NCI-H2029 (cell line): Measurements from ENCODE around the gene ZNF275.
"Not testable (repeated sequence)": the region's sequence is repeated elsewhere in the genome, so short reads cannot be mapped to it uniquely, and the experiment has no call there.

Experiments used
- DNase-seq: peaks from one replicate; lab custom pipeline; 2025; lab: John Stamatoyannopoulos, UW

The ZNF275 gene

GRCh38 chrX:153319295-153320046, 14.5 kb upstream of the ZNF275 start:
- peak; percentile 62 for DNase-seq

- DNase-seq: not testable (repeated sequence)
Observed at GRCh38 chrX:153320047-153320443, 13.9 kb upstream of the ZNF275 start.

GRCh38 chrX:153320555-153321184, 13.3 kb upstream of the ZNF275 start:
- DNase-seq: no peak

GRCh38 chrX:153321381-153322124, 12.4 kb upstream of the ZNF275 start, which contains the start of gene PNMA6F:
Gene PNMA6F (minus strand): TSS chrX:153321767. CDS start chrX:153320674, 1,093 bp downstream.
- no peak for DNase-seq

GRCh38 chrX:153327561-153327960, 6.4 kb upstream of the ZNF275 start:
- DNase-seq: no peak

- DNase-seq: no peak
Observed at GRCh38 chrX:153333266-153333665, 687 bp upstream of the ZNF275 start.

- no peak for DNase-seq
Observed at GRCh38 chrX:153334654-153335295, 822 bp downstream of the ZNF275 start.

- DNase-seq: no peak
Observed at GRCh38 chrX:153336121-153336894, 2.4 kb downstream of the ZNF275 start.

- DNase-seq: no peak
Observed at GRCh38 chrX:153336988-153337387, 3.0 kb downstream of the ZNF275 start.

GRCh38 chrX:153338836-153339235, 4.9 kb downstream of the ZNF275 start:
- no peak for DNase-seq

- no peak for DNase-seq
Observed at GRCh38 chrX:153339662-153340061, 5.7 kb downstream of the ZNF275 start.

- DNase-seq: no peak
Observed at GRCh38 chrX:153340111-153340510, 6.2 kb downstream of the ZNF275 start.

- no peak for DNase-seq
Observed at GRCh38 chrX:153342762-153343558, 9.0 kb downstream of the ZNF275 start.

GRCh38 chrX:153343674-153344073, 9.7 kb downstream of the ZNF275 start:
- no peak for DNase-seq

- DNase-seq: no peak
Observed at GRCh38 chrX:153347530-153347929, 13.6 kb downstream of the ZNF275 start.

- no peak for DNase-seq
Observed at GRCh38 chrX:153348421-153348820, 14.5 kb downstream of the ZNF275 start.

GRCh38 chrX:153349952-153350351, 16.0 kb downstream of the ZNF275 start:
- DNase-seq: no peak

GRCh38 chrX:153351981-153352380, 18.0 kb downstream of the ZNF275 start:
- peak; percentile 71 for DNase-seq

GRCh38 chrX:153352858-153353257, 18.9 kb downstream of the ZNF275 start:
- DNase-seq: no peak

- peak; percentile 63 for DNase-seq
Observed at GRCh38 chrX:153353416-153353815, 19.5 kb downstream of the ZNF275 start.

GRCh38 chrX:153357877-153358276, 23.9 kb downstream of the ZNF275 start:
- DNase-seq: no peak
